Astrocyte (in vitro differentiated cells and primary cell): ENCODE results near the gene NFATC1. TPM values are rescaled to one million over a fixed set of nuclear protein-coding genes. Genes with fewer than 3 reads are reported as not detected.

Experiments
- DNase-seq: peaks from one replicate; pipeline ENCODE4 v3.0.0-alpha.2; 2010; ENCODE audit warnings: low read depth
- FAIRE-seq: peaks from 2 replicates; lab custom pipeline; 2011; peaks lifted over from hg19 to GRCh38; lab: Jason Lieb, UNC
- H2AFZ ChIP-seq: 2 replicates; pipeline ENCODE4 v1.6.0; 2012; ENCODE audit warnings: low read depth, low read length, inconsistent platforms
- H3K27ac ChIP-seq: 2 replicates; pipeline ENCODE4 v1.5.1; 2011; ENCODE audit warnings: low read depth, low read length, inconsistent platforms
- H3K27me3 ChIP-seq: 2 replicates; pipeline ENCODE4 v1.6.0; 2011; ENCODE audit warnings: low read length, inconsistent platforms; ENCODE audit not compliant: insufficient read depth
- H3K36me3 ChIP-seq: 2 replicates; pipeline ENCODE4 v1.5.1; 2011; ENCODE audit warnings: low read length, inconsistent platforms; ENCODE audit not compliant: insufficient read depth
- H3K4me1 ChIP-seq: 2 replicates; pipeline ENCODE4 v1.5.1; 2011; ENCODE audit warnings: low read length, inconsistent platforms; ENCODE audit not compliant: insufficient read depth
- H3K4me2 ChIP-seq: 2 replicates; pipeline ENCODE4 v1.6.0; 2012; ENCODE audit warnings: low read length, inconsistent platforms
- H3K4me3 ChIP-seq: 2 replicates; pipeline ENCODE4 v1.5.1; 2011; ENCODE audit warnings: low read depth, mild to moderate bottlenecking, low read length, inconsistent platforms; ENCODE audit not compliant: insufficient read depth
- H3K79me2 ChIP-seq: 2 replicates; pipeline ENCODE4 v1.6.0; 2012; ENCODE audit warnings: mild to moderate bottlenecking, low read length, inconsistent platforms; ENCODE audit not compliant: insufficient read depth
- H3K9ac ChIP-seq: 2 replicates; pipeline ENCODE4 v1.6.0; 2012; ENCODE audit warnings: mild to moderate bottlenecking, low read length, inconsistent platforms
- H3K9me3 ChIP-seq: 2 replicates; pipeline ENCODE4 v1.5.1; 2012; ENCODE audit warnings: low read depth, mild to moderate bottlenecking, low read length, inconsistent platforms; ENCODE audit not compliant: insufficient read depth
- H4K20me1 ChIP-seq: 2 replicates; pipeline ENCODE4 v1.6.0; 2012; ENCODE audit warnings: low read length, inconsistent platforms; ENCODE audit not compliant: insufficient read depth
- H3K27ac Mint-ChIP-seq: one replicate; pipeline ENCODE4 v1.8.0; 2021; ENCODE audit warnings: mild to moderate bottlenecking, mixed read lengths; ENCODE audit not compliant: unreplicated experiment
- H3K27me3 Mint-ChIP-seq: one replicate; pipeline ENCODE4 v1.8.0; 2021; ENCODE audit warnings: low read depth, mixed read lengths; ENCODE audit not compliant: unreplicated experiment
- H3K36me3 Mint-ChIP-seq: one replicate; pipeline ENCODE4 v1.8.0; 2021; ENCODE audit warnings: low read depth, mixed read lengths; ENCODE audit not compliant: unreplicated experiment
- H3K4me1 Mint-ChIP-seq: one replicate; pipeline ENCODE4 v1.8.0; 2021; ENCODE audit warnings: low read depth, mixed read lengths; ENCODE audit not compliant: unreplicated experiment
- H3K4me3 Mint-ChIP-seq: one replicate; pipeline ENCODE4 v1.8.0; 2021; ENCODE audit warnings: mild to moderate bottlenecking, moderate library complexity, mixed read lengths; ENCODE audit not compliant: unreplicated experiment
- H3K9me3 Mint-ChIP-seq: one replicate; pipeline ENCODE4 v1.8.0; 2021; ENCODE audit warnings: mild to moderate bottlenecking, mixed read lengths; ENCODE audit not compliant: unreplicated experiment
- EZH2 ChIP-seq: IDR thresholded peaks from 2 replicates; pipeline ENCODE4 v1.6.1; 2012; ENCODE audit warnings: mild to moderate bottlenecking, low read length, inconsistent platforms; ENCODE audit not compliant: insufficient read depth
- total RNA-seq: library from RNA; stranded (reverse); gene quantifications from 2 replicates; pipeline ENCODE4 v1.2.1, GENCODE V29; 2021
- TF ChIP-seq, protein P1 (sequence below): IDR thresholded peaks from 2 replicates; pipeline ENCODE4 v1.5.1; 2011; ENCODE audit warnings: low read depth, mild to moderate bottlenecking, inconsistent platforms, low read length, moderate library complexity; ENCODE audit not compliant: insufficient read depth

Gene NFATC1
- total RNA-seq, 1 donor from 2014 or later, result 11.0 TPM

DNA sequence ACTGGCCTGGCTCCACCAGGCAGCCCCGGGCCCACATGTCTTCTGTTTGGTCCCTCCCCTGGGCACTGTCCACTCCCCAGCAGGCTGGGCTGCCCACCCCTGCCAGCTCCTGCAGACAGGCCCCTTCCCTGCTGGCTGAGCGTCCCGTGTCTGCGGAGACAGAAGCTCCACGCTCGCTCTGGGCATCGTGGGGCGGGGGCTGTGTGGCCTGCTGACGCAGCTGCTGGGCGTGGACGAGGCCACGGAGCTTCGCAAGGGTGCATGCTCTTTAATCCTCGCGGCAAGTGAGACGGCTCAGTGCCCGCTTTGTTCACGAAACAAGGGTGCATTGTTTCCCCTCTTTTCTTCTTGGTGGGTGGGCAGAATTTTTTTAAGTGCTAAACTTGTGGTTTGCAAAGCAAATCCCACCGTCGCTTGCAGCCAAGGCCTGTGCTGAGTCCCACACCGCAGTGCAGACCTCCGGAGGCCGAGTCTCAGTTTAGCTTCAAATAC lies 151.1 kb downstream of the NFATC1 start:
- no peaks in the 10 kb centered on the region for H4K20me1 ChIP-seq
- no peak overlapping the region for H3K27ac Mint-ChIP-seq
- peak overlapping the region; percentile 55 for H3K4me2 ChIP-seq
- H3K79me2 ChIP-seq, result no peaks in the 10 kb centered on the region
- no peak overlapping the region for H3K9ac ChIP-seq
- H3K27me3 ChIP-seq, result peaks cover 6% of the 10 kb centered on the region
- H3K4me3 Mint-ChIP-seq, result no peak overlapping the region
- H3K36me3 ChIP-seq, result no peaks in the 10 kb centered on the region
- no peak overlapping the region for H3K27ac ChIP-seq
- H3K9me3 Mint-ChIP-seq, result no peaks in the 10 kb centered on the region
- FAIRE-seq (no peak), DNase-seq (no peak)
- TF ChIP-seq EZH2, result no peak
- TF ChIP-seq, protein P1, sequence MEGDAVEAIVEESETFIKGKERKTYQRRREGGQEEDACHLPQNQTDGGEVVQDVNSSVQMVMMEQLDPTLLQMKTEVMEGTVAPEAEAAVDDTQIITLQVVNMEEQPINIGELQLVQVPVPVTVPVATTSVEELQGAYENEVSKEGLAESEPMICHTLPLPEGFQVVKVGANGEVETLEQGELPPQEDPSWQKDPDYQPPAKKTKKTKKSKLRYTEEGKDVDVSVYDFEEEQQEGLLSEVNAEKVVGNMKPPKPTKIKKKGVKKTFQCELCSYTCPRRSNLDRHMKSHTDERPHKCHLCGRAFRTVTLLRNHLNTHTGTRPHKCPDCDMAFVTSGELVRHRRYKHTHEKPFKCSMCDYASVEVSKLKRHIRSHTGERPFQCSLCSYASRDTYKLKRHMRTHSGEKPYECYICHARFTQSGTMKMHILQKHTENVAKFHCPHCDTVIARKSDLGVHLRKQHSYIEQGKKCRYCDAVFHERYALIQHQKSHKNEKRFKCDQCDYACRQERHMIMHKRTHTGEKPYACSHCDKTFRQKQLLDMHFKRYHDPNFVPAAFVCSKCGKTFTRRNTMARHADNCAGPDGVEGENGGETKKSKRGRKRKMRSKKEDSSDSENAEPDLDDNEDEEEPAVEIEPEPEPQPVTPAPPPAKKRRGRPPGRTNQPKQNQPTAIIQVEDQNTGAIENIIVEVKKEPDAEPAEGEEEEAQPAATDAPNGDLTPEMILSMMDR, result no peak
- no peak overlapping the region for H3K4me3 ChIP-seq
- no peaks in the 10 kb centered on the region for H3K4me1 Mint-ChIP-seq
- peaks cover 7% of the 10 kb centered on the region for H3K27me3 Mint-ChIP-seq
- no peaks in the 10 kb centered on the region for H3K4me1 ChIP-seq
- no peaks in the 10 kb centered on the region for H3K36me3 Mint-ChIP-seq
- H2AFZ ChIP-seq, result peak overlapping the region; percentile 10
- no peaks in the 10 kb centered on the region for H3K9me3 ChIP-seq

DNA sequence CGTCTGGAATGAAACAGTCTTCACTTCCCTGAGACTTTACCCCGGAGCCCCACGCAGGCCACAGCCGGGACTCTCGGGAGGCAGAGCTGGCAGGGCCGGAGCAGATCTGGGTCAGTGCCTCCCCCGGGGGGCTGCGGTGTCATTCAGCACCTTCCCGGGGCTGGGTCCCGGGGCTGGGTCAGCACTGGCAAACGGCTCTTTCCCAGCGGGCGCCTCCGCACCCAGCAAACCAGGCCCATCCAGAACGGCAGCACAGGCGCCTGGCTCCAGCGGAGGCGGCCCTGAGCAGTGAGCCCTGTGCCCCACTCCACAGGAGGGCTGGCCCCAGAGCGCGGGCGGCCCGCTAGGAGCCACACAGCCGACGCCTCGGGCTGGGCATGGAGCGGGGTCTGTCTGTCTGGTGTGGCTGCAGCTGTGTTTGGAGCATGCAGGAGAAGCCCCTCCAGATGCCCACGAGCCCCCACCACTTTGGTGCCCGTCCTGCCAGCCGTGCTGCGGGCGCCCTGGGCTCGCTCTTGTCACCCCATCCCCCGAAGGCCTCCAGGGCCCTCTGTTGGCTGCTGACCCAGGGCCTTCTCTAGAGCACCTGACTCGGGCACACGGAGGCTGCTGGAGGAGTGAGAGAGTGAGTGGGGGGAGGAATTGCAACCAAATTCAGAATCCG lies 151.8 kb downstream of the NFATC1 start:
- peak overlapping the region; percentile 55 for H3K4me2 ChIP-seq
- DNase-seq, result no peak
- H3K9me3 Mint-ChIP-seq, result no peaks in the 10 kb centered on the region

More for the DNA sequence above, 151.8 kb downstream of the NFATC1 start:
- peaks cover 7% of the 10 kb centered on the region for H3K27me3 Mint-ChIP-seq
- H3K4me1 Mint-ChIP-seq, result no peaks in the 10 kb centered on the region
- Histone ChIP-seq H3K4me3 (no peak overlapping the region), H3K27ac (no peak overlapping the region), H4K20me1 (no peaks in the 10 kb centered on the region), H3K4me1 (no peaks in the 10 kb centered on the region), H3K36me3 (no peaks in the 10 kb centered on the region), H3K27me3 (peaks cover 6% of the 10 kb centered on the region), H2AFZ (peak overlapping the region; percentile 10), H3K79me2 (no peaks in the 10 kb centered on the region), H3K9ac (no peak overlapping the region), H3K9me3 (no peaks in the 10 kb centered on the region)
- H3K27ac Mint-ChIP-seq, result no peak overlapping the region
- no peak for FAIRE-seq
- H3K36me3 Mint-ChIP-seq, result no peaks in the 10 kb centered on the region
- TF ChIP-seq, protein P1, result no peak
- no peak for TF ChIP-seq EZH2
- no peak overlapping the region for H3K4me3 Mint-ChIP-seq
